Thoracic aorta (tissue), 2 donors: ENCODE measurements around the gene CD6. TPM values are rescaled to one million over a fixed set of nuclear protein-coding genes. Genes with fewer than 3 reads are reported as not detected.

Experiments
- ATAC-seq: fragments of 150-250 bp; one replicate; pipeline ENCODE4 v1.8.0; 2017; ENCODE audit warnings: low read depth; ENCODE audit not compliant: insufficient number of reproducible peaks, low FRiP score
- DNase-seq: peaks from one replicate; pipeline ENCODE4 v3.0.0-alpha.2; 2020; ENCODE audit warnings: low spot score
- H3K27ac ChIP-seq, 2 donors: fragments of 200-600 bp; sonication (generic); 1 replicate in 1 of 2; 2 replicates in 1 of 2; pipeline ENCODE4 v1.5.1; 2016; ENCODE audit warnings: mild to moderate bottlenecking in 2 of 2, moderate library complexity in 2 of 2
- H3K27me3 ChIP-seq: fragments of 200-600 bp; sonication (generic); replicated peaks from 2 replicates; pipeline ENCODE4 v1.6.0; 2016; ENCODE audit warnings: mild to moderate bottlenecking; ENCODE audit not compliant: insufficient read depth
- H3K36me3 ChIP-seq: fragments of 200-600 bp; sonication (generic); one replicate; pipeline ENCODE4 v1.5.1; 2016
- H3K4me1 ChIP-seq, 2 donors: fragments of 200-600 bp; sonication (generic); 1 replicate in 1 of 2; 2 replicates in 1 of 2; pipeline versions ENCODE4 v1.5.1 to v1.6.0; 2016; ENCODE audit warnings: low read depth in 2 of 2, mild to moderate bottlenecking in 1 of 2; ENCODE audit not compliant: control insufficient read depth in 1 of 2
- H3K4me3 ChIP-seq: fragments of 200-600 bp; sonication (generic); 2 replicates; pipeline ENCODE4 v1.5.1; 2016; ENCODE audit warnings: mild to moderate bottlenecking
- H3K9me3 ChIP-seq: fragments of 200-600 bp; sonication (generic); 2 replicates; pipeline ENCODE4 v1.5.1; 2016
- CTCF ChIP-seq: fragments of 200-600 bp; sonication (generic); IDR thresholded peaks from one replicate; pipeline ENCODE4 v1.5.1; 2019; ENCODE audit warnings: antibody characterized with exemption
- total RNA-seq, 2 donors: library from RNA; depleted of rRNA; stranded (reverse); fragments of >200 nt; gene quantifications; one replicate each; pipeline versions ENCODE4 v1.1.0 to v1.2.3, GENCODE V29; 2016

The CD6 gene
- total RNA-seq, 2 donors from 2014 or later: 2.2 to 3.3 TPM

GRCh38 chr11:61020551-61021235, 49.2 kb downstream of the CD6 start:
- no peaks in the 10 kb centered on the region for H3K27me3 ChIP-seq
- H3K36me3 ChIP-seq: no peaks in the 10 kb centered on the region
- no peak overlapping the region for H3K27ac ChIP-seq
- H3K9me3 ChIP-seq: no peaks in the 10 kb centered on the region
- TF ChIP-seq CTCF: no peak
- ATAC-seq: no peak
- H3K4me3 ChIP-seq: no peak overlapping the region
- no peak for DNase-seq
- H3K4me1 ChIP-seq: no peaks in the 10 kb centered on the region

- ATAC-seq: no peak
- Histone ChIP-seq H3K9me3 (no peaks in the 10 kb centered on the region), H3K4me3 (no peak overlapping the region), H3K36me3 (no peaks in the 10 kb centered on the region), H3K4me1 (no peaks in the 10 kb centered on the region), H3K27ac (no peak overlapping the region), H3K27me3 (no peaks in the 10 kb centered on the region)
- no peak for DNase-seq
- TF ChIP-seq CTCF: no peak
Measured at GRCh38 chr11:61021661-61022212, 50.3 kb downstream of the CD6 start.

GRCh38 chr11:61022311-61023085, 51.0 kb downstream of the CD6 start:
- no peaks in the 10 kb centered on the region for H3K4me1 ChIP-seq
- no peaks in the 10 kb centered on the region for H3K9me3 ChIP-seq
- ATAC-seq (no peak), DNase-seq (no peak)
- H3K27ac ChIP-seq: no peak overlapping the region
- H3K27me3 ChIP-seq: no peaks in the 10 kb centered on the region
- TF ChIP-seq CTCF: no peak
- no peaks in the 10 kb centered on the region for H3K36me3 ChIP-seq
- H3K4me3 ChIP-seq: no peak overlapping the region

GRCh38 chr11:61023086-61023965, 51.8 kb downstream of the CD6 start:
- DNase-seq: no peak
- no peaks in the 10 kb centered on the region for H3K27me3 ChIP-seq
- TF ChIP-seq CTCF: no peak
- no peak overlapping the region for H3K4me3 ChIP-seq
- no peaks in the 10 kb centered on the region for H3K9me3 ChIP-seq
- H3K4me1 ChIP-seq: no peaks in the 10 kb centered on the region
- no peak overlapping the region for H3K27ac ChIP-seq
- no peak for ATAC-seq
- H3K36me3 ChIP-seq: no peaks in the 10 kb centered on the region

- Histone ChIP-seq H3K27me3 (no peaks in the 10 kb centered on the region), H3K36me3 (no peaks in the 10 kb centered on the region), H3K4me1 (no peaks in the 10 kb centered on the region), H3K9me3 (no peaks in the 10 kb centered on the region), H3K27ac (no peak overlapping the region), H3K4me3 (no peak overlapping the region)
- DNase-seq (no peak), ATAC-seq (no peak)
- no peak for TF ChIP-seq CTCF
Measured at GRCh38 chr11:61023966-61024295, 52.5 kb downstream of the CD6 start.
